ENCODE measurements around the gene CAMK2N1. TPM values are rescaled to one million over a fixed set of nuclear protein-coding genes. Genes with fewer than 3 reads are reported as not detected.

Gene CAMK2N1
- total RNA-seq = 6.9 and 8.2 TPM in 2 replicates

GRCh38 chr1:20485527-20486456 is at the start of gene CAMK2N1:
Gene CAMK2N1 (minus strand): TSS chr1:20486210. CDS start chr1:20485379, 831 bp downstream.

GRCh38 chr1:20507564-20508410 is 21.8 kb upstream of the CAMK2N1 start, which contains the start of gene MUL1:
Gene MUL1 (minus strand): TSS chr1:20508151. CDS start chr1:20508024, 127 bp downstream.

Other genes starting within 250 kb of the CAMK2N1 start
- gene VWA5B1, start 195.3 kb downstream of the CAMK2N1 start, total RNA-seq = not detected in 2 replicates
- 21.5 and 24.7 TPM in 2 replicates for gene MUL1, start 21.9 kb upstream of the CAMK2N1 start, total RNA-seq
- 0.06 TPM in 1 of 2 replicates, not detected in the other for gene FAM43B, start 66.4 kb upstream of the CAMK2N1 start, total RNA-seq
- gene CDA, start 102.9 kb upstream of the CAMK2N1 start, total RNA-seq = 0.12 TPM in 1 of 2 replicates, not detected in the other
- 61.9 and 73.1 TPM in 2 replicates for gene PINK1, start 147.2 kb upstream of the CAMK2N1 start, total RNA-seq
- 331 and 374 TPM in 2 replicates for gene DDOST, start 175.2 kb upstream of the CAMK2N1 start, total RNA-seq
- gene KIF17, start 231.8 kb upstream of the CAMK2N1 start, total RNA-seq = 0.13 and 0.19 TPM in 2 replicates
- 1.6 and 2.5 TPM in 2 replicates for gene SH2D5, start 246.5 kb upstream of the CAMK2N1 start, total RNA-seq